Right ventricle myocardium superior (tissue), 1 donor: ENCODE measurements around the gene FZD10. TPM values are rescaled to one million over a fixed set of nuclear protein-coding genes. Genes with fewer than 3 reads are reported as not detected.

Experiments used
- ATAC-seq: fragments of 200-7000 bp; cut with Tn5 transposase; one replicate; pipeline ENCODE4 v1.9.1; 2020; ENCODE audit warnings: mild to moderate bottlenecking; ENCODE audit not compliant: poor library complexity
- DNase-seq: peaks from one replicate; pipeline ENCODE4 v3.0.0-alpha.2; 2020
- intact Hi-C: fragments of 100-400 bp; cut with DNase I; formaldehyde crosslinking; loops from one replicate; pipeline ENCODE4 v1.11.2; 2022
- total RNA-seq: library from RNA; stranded (reverse); fragmentation: NEBNext Ultra II Directional; extraction: Animal tissue kit (Norgen Biotek cat#: 25700); gene quantifications from one replicate; pipeline ENCODE4 v1.2.1, GENCODE V29; 2021
- donor health status: DM: no; HTN: yes; CAD: no; lungs with severe emphysema.

Gene FZD10
- total RNA-seq, 1 donor from 2014 or later: not detected

DNA sequence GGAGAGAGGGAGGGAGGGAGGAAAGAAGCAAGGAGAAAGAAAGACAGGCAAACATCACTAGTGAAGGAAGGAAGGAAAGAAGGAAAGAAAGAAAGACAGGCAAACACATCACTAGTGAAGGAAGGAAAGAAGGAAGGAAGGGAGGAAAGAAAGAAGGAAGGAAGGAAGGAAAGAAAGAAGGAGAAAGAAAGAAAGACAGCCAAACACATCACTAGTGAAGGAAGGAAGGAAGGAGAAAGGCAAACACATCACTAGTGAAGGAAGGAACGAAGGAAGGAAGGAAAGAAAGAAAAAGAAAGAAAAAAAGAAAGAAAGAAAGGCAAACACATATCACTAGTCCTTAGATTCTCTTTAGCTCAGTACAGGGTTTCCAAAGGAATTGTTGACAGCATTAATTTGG, 5.3 kb downstream of the FZD10 start:
- ATAC-seq: no peak
- DNase-seq: no peak
- intact Hi-C loops: no loop called here

DNA sequence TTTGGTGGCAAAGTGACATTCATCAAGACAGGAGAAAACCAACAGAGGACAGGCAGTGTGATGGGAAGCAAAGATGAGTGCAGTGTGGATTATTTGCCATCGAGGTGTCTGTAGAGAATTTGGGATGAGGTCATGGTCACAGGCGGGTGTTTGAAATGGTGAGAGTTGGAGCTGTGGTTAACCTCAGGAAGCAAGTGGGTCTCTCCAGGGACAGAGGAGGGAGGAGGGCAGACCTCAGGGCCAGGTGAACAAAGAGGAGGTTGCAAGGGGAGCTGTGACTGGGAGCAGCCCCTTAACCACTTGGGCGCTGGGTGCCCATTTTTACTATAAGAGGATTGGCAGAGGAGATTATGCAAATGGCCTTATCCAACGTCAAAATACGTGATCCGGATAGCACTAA, 7.0 kb downstream of the FZD10 start:
- intact Hi-C loops: no loop called here
- ATAC-seq (no peak), DNase-seq (no peak)

DNA sequence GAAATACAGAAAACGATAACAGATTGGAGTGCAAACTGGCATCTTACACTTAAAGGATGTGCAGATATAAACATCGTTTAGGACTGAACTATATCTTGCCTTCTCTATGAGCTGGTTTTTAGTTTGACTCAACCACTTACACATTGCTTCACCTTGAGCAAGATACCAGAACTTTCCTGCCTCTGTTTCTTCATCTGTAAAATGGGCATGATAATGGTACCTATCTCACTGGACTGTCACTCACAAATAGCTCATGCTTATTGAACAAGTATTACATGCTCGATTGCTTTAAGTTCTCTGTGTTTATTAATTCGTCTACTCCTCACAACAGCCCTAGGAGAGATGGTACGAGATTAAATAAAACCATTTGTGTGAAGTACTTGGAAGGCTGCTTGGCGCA, 7.7 kb downstream of the FZD10 start:
- DNase-seq (no peak), ATAC-seq (no peak)
- intact Hi-C loops: no loop called here

DNA sequence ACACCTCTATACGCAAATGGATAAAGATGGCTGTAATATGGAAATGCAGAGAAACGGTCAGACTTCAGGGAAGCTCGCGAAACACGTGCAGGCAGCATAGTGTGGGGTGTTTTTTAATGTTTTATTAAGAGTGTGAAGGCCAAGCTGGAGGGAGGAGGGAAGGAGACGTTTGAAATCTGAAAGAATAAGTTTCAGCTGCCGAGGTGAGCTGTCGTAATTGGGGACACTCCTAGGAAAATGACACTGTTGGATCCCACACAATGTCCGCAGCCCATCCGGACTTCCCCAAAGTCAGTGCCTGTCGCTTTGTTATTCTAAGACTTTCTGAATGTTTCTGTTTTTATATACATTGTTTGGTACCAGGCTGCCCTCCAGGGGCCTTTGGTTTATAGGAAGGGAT, 8.3 kb downstream of the FZD10 start:
- DNase-seq: no peak
- intact Hi-C loops: no loop called here
- no peak for ATAC-seq

DNA sequence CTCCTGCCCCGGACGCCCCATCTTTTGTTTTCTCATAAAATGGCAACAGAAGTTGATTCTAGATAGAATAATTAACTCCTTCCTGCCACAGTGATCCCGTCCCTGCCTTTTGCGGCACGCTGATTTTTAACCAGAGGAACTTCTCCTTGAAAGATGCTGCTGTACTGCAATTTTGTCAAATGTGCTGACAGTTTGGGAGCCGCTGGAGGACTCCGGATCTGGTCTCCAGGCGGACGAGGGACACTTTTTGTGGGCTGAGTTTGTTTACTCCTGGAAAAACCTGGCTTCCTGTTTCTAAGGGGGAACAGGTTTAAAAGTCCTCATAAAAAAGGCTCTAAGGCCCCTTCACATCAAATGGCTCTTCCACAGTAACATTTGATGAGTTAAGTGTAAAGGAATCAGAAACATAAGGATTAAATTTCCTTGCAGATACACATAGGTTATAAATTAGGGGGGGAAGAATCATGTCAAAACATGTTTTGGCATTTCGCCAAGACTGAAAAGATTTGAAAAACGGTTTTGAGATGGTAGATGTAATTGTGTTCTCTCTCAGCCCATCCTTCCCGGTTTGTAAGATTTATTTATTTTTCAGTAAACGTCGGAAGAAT, 15.5 kb downstream of the FZD10 start:
- ATAC-seq (no peak), DNase-seq (no peak)
- intact Hi-C loops: no loop called here

DNA sequence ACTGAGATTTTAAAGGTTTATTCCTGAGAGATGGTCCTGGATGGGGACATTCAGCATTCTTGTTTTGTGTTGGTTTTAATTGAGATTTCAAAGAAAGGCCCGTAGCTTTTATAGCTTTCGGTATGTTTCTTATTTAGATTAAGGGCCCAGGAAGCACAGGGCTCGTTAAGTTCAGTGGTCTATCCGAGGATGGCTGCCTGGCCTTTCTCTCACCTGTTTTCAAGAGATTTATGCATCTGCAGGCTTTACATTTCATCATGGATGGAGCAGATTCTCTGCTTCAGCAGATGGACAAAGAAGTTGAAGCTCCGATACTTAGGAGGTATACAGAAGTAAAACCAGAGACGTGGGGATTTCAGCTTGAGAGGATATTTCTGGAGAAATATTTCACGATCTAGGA, 16.0 kb downstream of the FZD10 start:
- ATAC-seq (no peak), DNase-seq (no peak)
- intact Hi-C loops: no loop called here

DNA sequence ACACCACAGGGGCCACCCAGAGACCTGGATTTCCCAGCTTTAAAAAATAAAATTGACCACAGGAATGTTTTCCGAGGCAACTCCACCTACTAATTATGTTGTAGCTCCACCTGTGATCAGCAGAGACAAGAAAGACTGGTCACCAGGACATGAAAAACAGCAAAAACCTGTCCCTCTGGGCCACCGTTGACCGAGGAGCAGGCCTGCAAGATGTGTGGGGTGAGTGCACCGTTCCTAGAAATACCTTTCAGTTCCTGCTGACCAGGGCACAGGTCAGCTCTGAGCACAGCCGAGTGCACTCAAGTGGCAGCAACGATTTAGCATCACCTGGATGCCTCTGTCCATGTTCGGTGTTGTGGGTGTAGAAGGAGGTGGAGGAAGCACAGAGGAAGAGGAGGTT, 16.9 kb downstream of the FZD10 start:
- DNase-seq: no peak
- no peak for ATAC-seq
- intact Hi-C loops: no loop called here

DNA sequence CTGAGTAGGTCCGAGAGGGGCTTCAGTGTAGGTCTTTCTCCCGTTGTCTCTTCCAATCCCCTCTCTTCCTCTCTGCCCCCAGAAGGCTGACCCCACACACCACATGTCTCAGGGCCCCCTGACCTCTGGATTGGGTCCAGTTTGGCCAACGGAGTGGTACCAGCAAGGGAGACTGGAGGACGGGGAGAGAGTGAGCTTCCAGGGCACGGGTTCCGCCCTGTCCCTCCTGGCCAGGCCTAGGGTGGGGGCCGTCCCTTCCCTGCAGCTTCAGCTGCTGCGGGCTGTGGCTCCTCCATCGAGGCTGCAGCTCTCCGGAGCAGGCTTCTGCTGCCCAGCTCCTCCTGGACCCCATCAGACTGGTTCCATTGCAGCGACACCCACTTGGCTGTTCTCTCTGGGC, 17.4 kb downstream of the FZD10 start:
- intact Hi-C loops: no loop called here
- no peak for DNase-seq
- ATAC-seq: no peak

DNA sequence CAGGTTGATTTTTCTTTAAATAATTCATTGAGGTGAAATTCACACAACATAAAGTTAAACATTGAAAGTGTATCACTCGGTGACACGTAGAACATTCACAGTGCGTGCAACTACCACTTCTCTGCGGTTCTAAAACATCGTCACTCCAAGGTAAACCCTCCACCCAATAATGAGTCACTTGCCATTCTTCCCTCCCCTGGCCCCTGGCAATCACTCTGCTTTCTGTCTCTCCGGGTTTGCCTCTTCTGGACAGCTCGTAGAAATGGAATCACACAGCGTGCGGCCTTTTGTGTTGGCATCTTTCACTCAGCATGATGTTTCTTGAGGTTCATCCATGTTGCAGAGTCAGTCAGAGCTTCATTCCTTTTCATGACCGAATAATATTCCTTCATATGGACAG, 18.9 kb downstream of the FZD10 start:
- ATAC-seq: no peak
- DNase-seq: no peak
- intact Hi-C loops: no loop called here

DNA sequence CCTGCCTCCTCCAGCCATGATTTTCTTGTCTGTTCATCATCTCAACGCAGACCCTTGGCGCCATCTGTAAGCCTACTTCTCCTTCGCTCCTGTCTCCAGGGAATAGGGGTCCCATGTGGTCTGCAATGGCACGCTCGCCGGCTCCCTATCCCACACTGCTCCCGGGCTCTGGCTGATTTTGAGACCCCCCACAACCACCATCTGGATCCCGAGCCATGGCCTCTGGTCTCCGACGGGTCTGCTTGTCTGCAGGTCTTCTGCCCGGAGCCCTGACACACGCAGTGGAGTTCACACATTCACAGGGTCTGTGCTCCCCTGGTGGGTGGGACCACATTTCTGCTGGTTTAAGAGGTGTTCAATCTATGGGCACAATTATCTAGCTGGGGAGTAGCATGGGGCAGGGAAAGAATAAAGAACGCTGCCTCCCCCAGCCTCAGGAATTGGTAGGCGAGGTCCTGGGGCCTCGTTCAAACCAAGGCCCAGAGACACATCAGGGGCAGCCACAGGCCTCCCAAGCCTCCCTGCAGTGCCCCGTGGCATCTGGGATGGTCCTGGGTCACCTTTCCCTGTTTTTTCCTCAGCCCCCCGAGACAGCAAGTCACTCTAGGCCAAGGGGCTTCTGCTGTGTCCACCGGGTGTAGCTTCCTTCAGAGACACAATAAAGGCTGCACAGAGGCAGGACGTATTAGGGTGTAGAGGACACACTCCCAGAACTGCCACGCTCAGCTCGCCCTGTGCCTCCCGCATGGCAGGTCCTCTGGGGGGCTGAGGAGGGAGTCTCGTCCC, 21.5 kb downstream of the FZD10 start:
- intact Hi-C loops: no loop called here
- no peak for ATAC-seq
- DNase-seq: no peak

DNA sequence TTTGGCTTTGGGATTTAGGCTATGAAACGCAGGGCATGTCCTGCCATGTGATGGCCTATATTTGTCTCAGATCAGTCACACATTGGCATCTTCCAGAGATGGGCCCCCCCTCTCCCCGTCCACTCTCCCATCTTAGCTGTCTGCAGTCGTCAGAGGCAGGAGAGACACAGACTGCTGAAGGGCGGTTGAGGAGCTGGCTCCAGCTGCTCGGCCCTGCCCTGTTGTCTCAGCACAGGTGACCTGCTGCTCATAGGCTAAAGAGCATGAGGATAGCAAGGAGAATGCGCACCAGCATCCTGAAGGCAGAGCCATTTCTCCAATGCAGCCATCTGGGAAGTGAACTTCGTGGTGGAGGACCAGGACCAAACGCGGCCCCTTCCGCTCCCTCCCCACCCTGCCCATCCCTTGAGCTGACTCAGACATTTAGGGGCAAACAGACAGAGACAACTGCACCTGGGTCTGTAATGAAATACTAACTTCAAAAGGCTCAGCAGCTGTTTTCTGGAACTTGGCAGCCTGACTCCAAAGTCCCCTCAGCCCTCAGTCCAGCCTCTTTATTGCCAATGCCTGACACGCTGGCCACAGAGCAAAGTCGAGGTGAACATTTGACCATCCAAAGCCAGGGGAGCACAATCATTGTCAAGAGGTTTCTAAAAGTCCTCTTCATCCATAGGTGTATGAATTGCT, 22.3 kb downstream of the FZD10 start:
- intact Hi-C loops: no loop called here
- ATAC-seq: no peak
- no peak for DNase-seq

DNA sequence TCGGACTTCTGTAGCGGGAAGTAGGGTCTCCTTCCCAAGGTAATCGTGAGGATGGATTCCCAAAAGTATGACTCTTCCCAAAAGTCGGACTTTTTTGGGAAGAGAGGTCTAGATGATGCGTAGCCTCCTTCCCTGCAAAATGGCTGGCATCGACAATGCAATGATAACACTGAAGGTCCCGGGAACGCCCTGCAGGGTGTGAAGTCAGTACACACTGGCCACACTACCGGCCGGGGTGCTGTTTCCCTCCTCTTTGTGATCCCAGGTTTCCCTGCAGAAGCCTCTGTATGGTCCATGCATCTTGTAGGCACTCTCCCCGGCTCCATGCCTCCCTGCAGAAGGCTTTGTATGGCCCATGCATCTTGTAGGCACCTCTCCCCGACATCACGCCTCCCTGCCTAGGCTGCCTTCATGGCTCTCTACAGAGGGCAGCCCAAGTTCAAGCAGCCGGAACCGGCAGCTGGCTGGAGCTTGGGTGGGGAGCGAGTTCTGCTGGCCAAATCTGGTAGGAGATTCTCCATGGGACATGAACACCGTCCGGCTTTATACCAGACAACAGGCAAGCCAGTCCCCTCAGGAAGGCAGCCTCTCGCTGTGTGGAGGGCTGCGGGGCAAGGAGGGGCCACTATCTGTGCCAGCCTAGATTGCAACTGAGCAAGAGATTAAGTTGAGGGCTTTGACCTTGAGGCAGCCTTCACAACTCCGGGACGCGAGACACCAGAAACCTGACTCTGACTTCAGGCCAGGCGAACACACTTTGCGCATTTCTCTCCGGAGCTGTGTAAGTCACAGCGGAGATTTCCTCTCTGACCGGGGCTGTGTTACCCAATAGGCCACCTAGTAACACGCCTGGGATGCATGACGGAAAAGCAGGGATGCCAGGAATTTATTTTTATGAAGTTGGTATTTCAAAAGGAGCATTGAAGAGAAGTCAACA, 23.5 kb downstream of the FZD10 start:
- intact Hi-C loops: no loop called here
- no peak for DNase-seq
- ATAC-seq: no peak

DNA sequence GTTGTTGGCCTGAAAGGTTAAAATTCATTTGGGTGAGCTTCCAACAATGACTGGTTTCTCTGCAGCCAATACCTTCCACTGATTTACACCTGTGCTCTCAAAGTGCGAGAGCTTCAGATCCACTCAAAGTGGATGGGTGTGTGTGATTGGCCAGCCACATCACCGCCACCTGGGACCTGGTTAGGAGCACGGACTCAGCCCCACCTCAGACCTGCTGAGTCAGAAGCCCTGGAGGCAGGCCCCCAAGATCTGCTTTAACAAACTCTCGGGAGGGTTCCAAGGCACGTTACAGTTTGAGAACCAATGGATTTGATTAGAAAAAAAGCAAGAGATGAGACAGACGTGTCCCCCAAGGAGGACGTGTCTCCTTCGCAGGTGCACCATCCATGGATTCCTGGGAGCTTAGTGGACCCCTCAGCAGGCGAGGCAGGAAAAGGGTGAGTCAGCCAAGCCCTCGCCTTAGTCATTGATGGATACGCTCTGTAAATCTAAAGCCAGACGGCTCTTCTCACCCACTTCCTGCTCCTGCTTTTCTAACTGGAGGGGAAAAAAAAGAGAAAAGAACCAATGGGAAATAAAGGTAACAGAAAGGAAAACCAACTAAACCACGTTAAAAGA, 24.5 kb downstream of the FZD10 start:
- DNase-seq (no peak), ATAC-seq (no peak)
- intact Hi-C loops: no loop called here

DNA sequence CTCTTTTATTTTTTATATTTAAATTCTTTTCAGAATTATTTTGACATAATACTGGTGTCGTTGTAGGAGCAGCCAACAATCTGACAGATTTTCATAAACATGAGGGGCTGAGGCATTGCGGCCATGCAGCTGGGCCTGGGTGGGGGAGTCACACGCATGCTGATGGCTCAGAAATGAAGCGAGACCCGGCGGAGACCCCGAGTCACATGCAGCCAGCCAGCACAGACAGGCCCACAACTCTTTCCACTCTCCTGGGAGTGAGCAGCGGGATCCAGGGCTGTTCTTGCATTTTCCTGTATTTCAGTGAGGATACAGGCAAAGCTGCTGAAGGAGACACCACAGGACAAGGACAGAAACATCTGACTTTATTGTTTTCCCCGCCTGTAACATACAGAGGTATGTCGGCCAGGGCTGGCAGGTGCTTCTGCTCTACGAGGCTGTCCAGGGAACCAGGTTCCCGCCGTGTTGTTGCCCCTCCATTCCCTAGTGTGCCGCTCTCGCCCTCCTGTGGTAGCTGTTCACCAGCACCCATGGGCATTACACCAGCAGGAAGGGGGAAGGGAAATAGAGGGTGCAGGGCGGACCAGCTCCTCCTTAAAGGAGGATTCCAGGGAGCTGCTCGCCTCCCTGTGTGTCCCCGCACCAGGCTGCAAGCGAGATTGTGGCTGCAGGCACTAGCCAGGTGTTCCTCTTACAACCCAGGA, 30.5 kb downstream of the FZD10 start:
- DNase-seq: no peak
- intact Hi-C loops: no loop called here
- no peak for ATAC-seq

DNA sequence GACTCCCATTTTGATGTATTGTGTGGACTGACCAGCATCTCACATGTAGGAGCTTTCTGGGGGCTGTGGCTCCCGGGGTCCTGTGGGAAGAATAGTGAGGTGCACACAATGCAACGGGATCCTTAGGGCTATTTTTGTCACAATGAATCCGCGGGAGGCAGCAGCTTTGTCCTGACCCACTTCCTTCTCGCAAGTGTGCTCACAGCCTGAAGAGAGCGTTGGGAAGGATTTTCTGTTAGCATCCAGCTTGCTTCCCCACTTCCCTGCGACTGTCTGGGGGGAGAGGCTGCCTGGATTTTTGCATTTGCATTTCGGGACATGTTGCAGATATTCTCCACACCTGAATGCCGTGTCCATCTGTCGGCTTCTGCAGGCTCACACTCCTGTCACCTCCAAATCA, 31.9 kb downstream of the FZD10 start:
- DNase-seq (no peak), ATAC-seq (no peak)
- intact Hi-C loops: no loop called here

DNA sequence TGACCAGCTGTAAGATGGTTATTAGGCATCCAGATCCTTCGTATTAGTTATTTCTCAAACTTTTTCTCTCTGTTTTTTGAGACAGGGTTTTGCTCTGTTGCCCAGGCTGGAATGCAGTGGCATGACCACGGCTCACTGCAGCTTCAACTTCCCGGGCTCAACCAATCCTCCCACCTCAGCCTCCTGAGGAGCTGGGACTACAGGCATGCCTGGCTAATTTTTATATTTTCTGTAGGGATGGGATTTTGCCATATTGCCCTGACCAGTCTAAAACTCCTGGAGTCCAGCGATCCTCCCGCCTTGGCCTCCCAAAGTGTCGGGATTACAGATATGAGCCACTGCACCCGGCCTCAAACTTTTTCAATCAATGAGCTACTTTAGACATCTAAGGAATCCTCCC, 33.1 kb downstream of the FZD10 start:
- intact Hi-C loops: no loop called here
- DNase-seq (no peak), ATAC-seq (no peak)

DNA sequence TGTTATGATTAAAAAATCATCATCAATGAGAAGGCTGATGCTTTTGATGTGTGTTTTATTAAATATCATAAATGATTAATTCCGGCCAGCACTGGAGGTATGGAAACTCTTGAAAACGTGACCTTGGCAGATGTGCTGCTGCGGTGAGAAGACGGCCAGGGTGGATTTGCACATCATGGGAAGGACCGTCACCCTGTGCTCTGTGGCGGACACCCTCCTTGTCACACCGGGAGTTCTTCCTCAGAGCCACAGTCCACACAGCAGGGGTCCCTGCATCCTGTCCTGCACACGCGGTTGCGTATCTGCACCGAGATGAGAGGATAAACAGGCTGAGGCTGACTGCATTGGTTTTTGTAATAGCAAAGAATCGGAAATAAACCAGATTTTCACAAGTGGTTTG, 33.5 kb downstream of the FZD10 start:
- DNase-seq (no peak), ATAC-seq (no peak)
- intact Hi-C loops: no loop called here

DNA sequence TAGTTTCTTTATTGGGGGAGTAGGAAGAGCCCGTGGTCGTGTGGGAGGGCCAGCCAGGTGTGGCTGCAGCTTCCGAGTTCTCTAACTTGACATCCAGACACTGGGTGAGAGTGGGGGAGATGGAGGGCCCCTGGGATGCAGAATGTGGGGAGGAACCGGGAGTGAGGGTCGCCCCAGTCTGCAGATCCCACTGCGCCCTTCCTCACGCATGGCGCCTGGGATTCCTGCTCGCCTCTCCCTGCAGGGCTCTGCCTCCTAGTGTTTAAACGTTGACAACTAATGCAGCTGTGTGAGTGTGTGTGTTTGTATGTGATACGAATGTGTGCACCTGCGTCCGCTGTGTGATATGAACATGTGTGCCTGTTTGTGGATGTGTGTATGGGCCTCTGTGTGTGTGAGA, 34.6 kb downstream of the FZD10 start:
- ATAC-seq (no peak), DNase-seq (no peak)
- intact Hi-C loops: no loop called here
